SK-N-SH (cell line): ENCODE measurements around the gene FAM81A. TPM values are rescaled to one million over a fixed set of nuclear protein-coding genes. Genes with fewer than 3 reads are reported as not detected.
"Not testable (repeated sequence)": the region's sequence is repeated elsewhere in the genome, so short reads cannot be mapped to it uniquely, and the experiment has no call there.

Experiments
- CTCF ChIA-PET: fragments of 300-600, 350-600 bp; formaldehyde crosslinking; extraction: SDS; loops from one replicate; lab custom pipeline; 2021; lab: Yijun Ruan, JAX
- POLR2A ChIA-PET: fragments of 350-600 bp; sonication (Branson Sonifier 250); formaldehyde crosslinking; extraction: SDS; loops from one replicate; lab custom pipeline; 2020; ENCODE audit warnings: antibody characterized with exemption, inconsistent platforms; lab: Yijun Ruan, JAX
- DNase-seq: peaks from one replicate; pipeline ENCODE4 v3.0.0; 2012
- H2AFZ ChIP-seq: fragments of 200-600 bp; sonication (generic); 2 replicates; pipeline ENCODE4 v1.8.1; 2016; ENCODE audit warnings: antibody characterized with exemption, mild to moderate bottlenecking, low read depth
- H3F3A ChIP-seq: fragments of 200-600 bp; sonication (generic); replicated peaks from 2 replicates; pipeline ENCODE3; 2016; ENCODE audit warnings: antibody characterized with exemption, mild to moderate bottlenecking; ENCODE audit not compliant: insufficient read depth
- H3K27ac ChIP-seq, 2 experiments: fragments of 200-500 bp in 1 of 2; fragments of 200-600 bp in 1 of 2; sonication (Bioruptor generic) in 1 of 2; sonication (generic), shearing (Covaris generic) in 1 of 2; 2 replicates each; pipeline versions ENCODE4 v1.5.1 to v1.6.1; 2014 to 2016; ENCODE audit warnings: low read depth in 2 of 2, inconsistent platforms in 1 of 2, low read length in 1 of 2, mild to moderate bottlenecking in 1 of 2, mixed read lengths in 1 of 2
- H3K27me3 ChIP-seq: fragments of 200-600 bp; sonication (generic), shearing (Covaris generic); 2 replicates; pipeline ENCODE4 v1.6.1; 2016; ENCODE audit warnings: mixed run types; ENCODE audit not compliant: insufficient read depth
- H3K36me3 ChIP-seq, 2 experiments: fragments of 200-500 bp in 1 of 2; fragments of 200-600 bp in 1 of 2; sonication (Bioruptor generic) in 1 of 2; sonication (generic) in 1 of 2; replicated peaks in 1 of 2; 2 replicates each; pipeline versions ENCODE3 to v1.5.1; 2014 to 2016; ENCODE audit warnings: low read length in 1 of 2, mild to moderate bottlenecking in 1 of 2; ENCODE audit not compliant: insufficient read depth in 2 of 2, control insufficient read depth in 1 of 2
- H3K4me1 ChIP-seq, 2 experiments: fragments of 200-500 bp in 1 of 2; fragments of 200-600 bp in 1 of 2; sonication (Bioruptor generic) in 1 of 2; sonication (generic), shearing (Covaris generic) in 1 of 2; 2 replicates each; pipeline versions ENCODE4 v1.5.1 to v1.6.1; 2014 to 2016; ENCODE audit warnings: low read depth in 1 of 2, low read length in 1 of 2, mixed run types in 1 of 2; ENCODE audit not compliant: insufficient read depth in 2 of 2, control insufficient read depth in 1 of 2
- H3K4me2 ChIP-seq: fragments of 200-600 bp; sonication (generic), shearing (Covaris generic); 2 replicates; pipeline ENCODE4 v1.6.1; 2017; ENCODE audit warnings: mixed run types
- H3K4me3 ChIP-seq, 2 experiments: fragments of 200-500 bp in 1 of 2; fragments of 200-600 bp in 1 of 2; sonication (Bioruptor generic) in 1 of 2; sonication (generic), shearing (Covaris generic) in 1 of 2; 2 replicates each; pipeline versions ENCODE4 v1.5.1 to v1.8.1; 2014 to 2016; ENCODE audit warnings: low read depth in 2 of 2, inconsistent platforms in 1 of 2, low read length in 1 of 2, mild to moderate bottlenecking in 1 of 2, mixed read lengths in 1 of 2, moderate library complexity in 1 of 2
- H3K79me2 ChIP-seq: fragments of 200-600 bp; sonication (generic); 2 replicates; pipeline ENCODE4 v1.8.1; 2017; ENCODE audit warnings: mild to moderate bottlenecking; ENCODE audit not compliant: insufficient read depth
- H3K9ac ChIP-seq: fragments of 200-600 bp; sonication (generic); 2 replicates; pipeline ENCODE4 v1.6.1; 2017; ENCODE audit warnings: mixed run types
- H3K9me2 ChIP-seq: fragments of 200-600 bp; sonication (generic); 2 replicates; pipeline ENCODE4 v1.6.1; 2017; ENCODE audit warnings: mixed run types
- H3K9me3 ChIP-seq: fragments of 200-600 bp; sonication (generic); 2 replicates; pipeline ENCODE4 v1.6.1; 2017; ENCODE audit warnings: mixed run types, mild to moderate bottlenecking, moderate library complexity
- H4K20me1 ChIP-seq: fragments of 200-600 bp; sonication (generic); 2 replicates; pipeline ENCODE4 v1.6.1; 2017; ENCODE audit warnings: mild to moderate bottlenecking, mixed run types; ENCODE audit not compliant: insufficient read depth
- EZH2phosphoT487 ChIP-seq: fragments of 200-600 bp; sonication (generic); IDR thresholded peaks from 2 replicates; pipeline ENCODE4 v1.6.1; 2017; ENCODE audit warnings: low read depth, mixed run types, mild to moderate bottlenecking, antibody characterized with exemption, moderate library complexity, borderline replicate concordance
- FOSL2 ChIP-seq: IDR thresholded peaks from 2 replicates; pipeline ENCODE4 v1.4.0; 2012; ENCODE audit warnings: low read depth, mild to moderate bottlenecking, moderate library complexity, borderline replicate concordance
- FOXJ3 ChIP-seq: sonication (generic); formaldehyde crosslinking; IDR thresholded peaks from 2 replicates; pipeline ENCODE4 v1.5.1; 2020; ENCODE audit warnings: mild to moderate bottlenecking, missing genetic modification reagents
- FOXM1 ChIP-seq: IDR thresholded peaks from 2 replicates; pipeline ENCODE4 v1.4.0; 2012; ENCODE audit warnings: low read depth, mild to moderate bottlenecking
- JUND ChIP-seq: IDR thresholded peaks from 2 replicates; pipeline ENCODE4 v1.4.0; 2012
- MEF2A ChIP-seq: IDR thresholded peaks from 2 replicates; pipeline ENCODE4 v1.4.0; 2012; ENCODE audit warnings: low read depth, borderline replicate concordance
- POLR2AphosphoS5 ChIP-seq: IDR thresholded peaks from 2 replicates; pipeline ENCODE4 v1.6.1; 2012; ENCODE audit warnings: low read depth, low read length
- RCOR1 ChIP-seq: fragments of 150-350 bp; IDR thresholded peaks from 2 replicates; pipeline ENCODE4 v1.6.1; 2017; ENCODE audit warnings: antibody characterized with exemption, low read length
- SMC3 ChIP-seq: IDR thresholded peaks from 2 replicates; pipeline ENCODE4 v1.6.1; 2012; ENCODE audit warnings: low read depth, low read length, improper control_type of control experiment
- WGBS: methylation state at CpG from one replicate; pipeline ENCODE4 v1.1.6; 2017; ENCODE audit warnings: low lambda C conversion rate; 5-methylcytosine and 5-hydroxymethylcytosine counted together
- polyA plus RNA-seq, 3 experiments: library from polyadenylated mRNA; depleted of rRNA; stranded (reverse); fragments of >200 nt; gene quantifications; 2 replicates each; pipeline ENCODE4 v1.2.3, GENCODE V29; 2012
- TF ChIP-seq, protein P1 (sequence below): fragments of 150-350 bp; IDR thresholded peaks from 2 replicates; pipeline ENCODE4 v1.6.1; 2016; ENCODE audit warnings: mild to moderate bottlenecking, low read depth, low read length
- TF ChIP-seq, protein P2 (sequence below): fragments of 200-600 bp; sonication (generic); IDR thresholded peaks from 2 replicates; pipeline ENCODE4 v1.6.1; 2017; ENCODE audit warnings: antibody characterized with exemption, mild to moderate bottlenecking, moderate library complexity

Gene FAM81A
- polyA plus RNA-seq, 1 of the 3 experiments (the other 2 are of a cell fraction): 1.1 TPM

DNA sequence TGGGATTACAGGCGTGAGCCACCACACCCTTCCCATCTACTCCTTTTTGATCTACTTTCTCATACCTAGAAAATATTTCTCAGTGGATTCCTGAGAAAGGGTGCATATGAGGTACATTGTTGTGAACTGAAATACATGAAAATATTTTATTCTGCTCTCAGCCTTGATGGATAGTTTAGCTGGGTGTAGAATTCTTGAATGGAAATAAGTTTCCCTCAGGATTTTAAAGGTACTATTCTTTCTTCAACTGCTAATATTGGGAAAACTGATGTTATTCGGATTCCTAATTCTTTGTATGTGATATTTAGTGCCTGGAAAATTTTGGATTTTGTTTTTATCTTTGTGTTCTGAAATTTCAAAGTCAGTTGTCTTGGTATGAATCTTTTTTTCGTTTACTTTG is 9.1 kb upstream of the FAM81A start:
- H3K9me2 ChIP-seq, H3K9me3 ChIP-seq, POLR2A ChIA-PET, H3K36me3 ChIP-seq, H3K27me3 ChIP-seq, H3K4me1 ChIP-seq, H3K79me2 ChIP-seq, CTCF ChIA-PET, H4K20me1 ChIP-seq, H3K4me2 ChIP-seq, DNase-seq, H3K27ac ChIP-seq, H2AFZ ChIP-seq, H3K9ac ChIP-seq, H3K4me3 ChIP-seq, H3F3A ChIP-seq: not testable (repeated sequence)
- WGBS: 17% methylated on average over 3 of the region's 3 CpGs

DNA sequence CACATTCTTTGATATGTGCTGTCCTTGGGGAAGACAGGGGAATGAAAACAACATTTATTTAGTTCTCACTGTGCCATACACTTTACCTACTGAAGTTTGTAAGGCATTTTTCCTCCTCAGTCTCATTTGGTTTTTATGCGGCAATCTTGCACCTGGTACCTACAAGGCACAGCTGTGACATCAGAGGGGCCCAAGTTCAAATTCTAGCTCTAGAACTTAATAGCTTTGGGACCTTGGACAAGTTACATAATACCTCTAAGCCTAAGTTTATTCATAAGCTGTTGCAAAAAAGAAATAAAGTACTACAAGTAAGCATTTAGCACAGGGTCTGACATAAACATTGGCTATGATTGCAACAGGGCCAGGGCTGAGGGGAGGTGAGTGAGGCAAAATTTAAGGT is 5.6 kb upstream of the FAM81A start:
- TF ChIP-seq POLR2AphosphoS5 (no peak), RCOR1 (no peak), EZH2phosphoT487 (no peak), SMC3 (no peak), FOXM1 (no peak), JUND (no peak), FOSL2 (no peak), FOXJ3 (CRISPR knock-in tag) (no peak), MEF2A (no peak)
- TF ChIP-seq, protein P1, sequence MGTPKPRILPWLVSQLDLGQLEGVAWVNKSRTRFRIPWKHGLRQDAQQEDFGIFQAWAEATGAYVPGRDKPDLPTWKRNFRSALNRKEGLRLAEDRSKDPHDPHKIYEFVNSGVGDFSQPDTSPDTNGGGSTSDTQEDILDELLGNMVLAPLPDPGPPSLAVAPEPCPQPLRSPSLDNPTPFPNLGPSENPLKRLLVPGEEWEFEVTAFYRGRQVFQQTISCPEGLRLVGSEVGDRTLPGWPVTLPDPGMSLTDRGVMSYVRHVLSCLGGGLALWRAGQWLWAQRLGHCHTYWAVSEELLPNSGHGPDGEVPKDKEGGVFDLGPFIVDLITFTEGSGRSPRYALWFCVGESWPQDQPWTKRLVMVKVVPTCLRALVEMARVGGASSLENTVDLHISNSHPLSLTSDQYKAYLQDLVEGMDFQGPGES: no peak
- TF ChIP-seq, protein P2, sequence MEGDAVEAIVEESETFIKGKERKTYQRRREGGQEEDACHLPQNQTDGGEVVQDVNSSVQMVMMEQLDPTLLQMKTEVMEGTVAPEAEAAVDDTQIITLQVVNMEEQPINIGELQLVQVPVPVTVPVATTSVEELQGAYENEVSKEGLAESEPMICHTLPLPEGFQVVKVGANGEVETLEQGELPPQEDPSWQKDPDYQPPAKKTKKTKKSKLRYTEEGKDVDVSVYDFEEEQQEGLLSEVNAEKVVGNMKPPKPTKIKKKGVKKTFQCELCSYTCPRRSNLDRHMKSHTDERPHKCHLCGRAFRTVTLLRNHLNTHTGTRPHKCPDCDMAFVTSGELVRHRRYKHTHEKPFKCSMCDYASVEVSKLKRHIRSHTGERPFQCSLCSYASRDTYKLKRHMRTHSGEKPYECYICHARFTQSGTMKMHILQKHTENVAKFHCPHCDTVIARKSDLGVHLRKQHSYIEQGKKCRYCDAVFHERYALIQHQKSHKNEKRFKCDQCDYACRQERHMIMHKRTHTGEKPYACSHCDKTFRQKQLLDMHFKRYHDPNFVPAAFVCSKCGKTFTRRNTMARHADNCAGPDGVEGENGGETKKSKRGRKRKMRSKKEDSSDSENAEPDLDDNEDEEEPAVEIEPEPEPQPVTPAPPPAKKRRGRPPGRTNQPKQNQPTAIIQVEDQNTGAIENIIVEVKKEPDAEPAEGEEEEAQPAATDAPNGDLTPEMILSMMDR: no peak
- no peak for DNase-seq
- 95% methylated on average over 1 of the region's 1 CpG for WGBS
- Histone ChIP-seq H3F3A (no peaks in the 10 kb centered on the region), H3K27ac (no peak overlapping the region), H3K9ac (no peak overlapping the region), H3K9me3 (no peaks in the 10 kb centered on the region), H3K36me3 (no peaks in the 10 kb centered on the region), H3K27me3 (peaks cover 15% of the 10 kb centered on the region; the same call in 1 of the 2 replicates), H4K20me1 (no peaks in the 10 kb centered on the region), H3K4me1 (peaks cover 0 to 5% of the 10 kb centered on the region in 2 experiments; a peak in 1 of 4 replicates), H3K4me2 (no peak overlapping the region), H3K9me2 (no peaks in the 10 kb centered on the region), H3K4me3 (no peak overlapping the region), H2AFZ (no peak overlapping the region), H3K79me2 (no peaks in the 10 kb centered on the region)
- ChIA-PET CTCF (no interaction called here), POLR2A (no interaction called here)
